GM23338 (cell line): ENCODE measurements around the gene PFDN4. TPM values are rescaled to one million over a fixed set of nuclear protein-coding genes. Genes with fewer than 3 reads are reported as not detected.

Experiments used
- ATAC-seq: fragments of 200-7000 bp; cut with Tn5 transposase; 3 replicates; pipeline ENCODE4 v1.9.1; 2020
- DNase-seq: peaks from one replicate; pipeline ENCODE4 v3.0.0-alpha.2; 2015; ENCODE audit warnings: low spot score
- H2AFZ ChIP-seq: fragments of 200-600 bp; sonication (generic); 2 replicates; pipeline ENCODE4 v1.8.0; 2016; ENCODE audit warnings: antibody characterized with exemption, mild to moderate bottlenecking, moderate library complexity
- H3F3A ChIP-seq: fragments of 200-600 bp; sonication (generic); replicated peaks from 2 replicates; pipeline ENCODE4 v1.8.0; 2017; ENCODE audit warnings: antibody characterized with exemption, mixed run types, low read depth
- H3K27ac ChIP-seq: fragments of 200-600 bp; sonication (generic); 2 replicates; pipeline ENCODE4 v1.6.1; 2016; ENCODE audit warnings: low read depth
- H3K27me3 ChIP-seq: fragments of 200-600 bp; sonication (generic); 2 replicates; pipeline ENCODE4 v1.8.0; 2016; ENCODE audit warnings: mild to moderate bottlenecking, mixed run types, moderate library complexity; ENCODE audit not compliant: insufficient read depth
- H3K36me3 ChIP-seq: fragments of 200-600 bp; sonication (generic); 2 replicates; pipeline ENCODE4 v1.8.0; 2016; ENCODE audit warnings: mild to moderate bottlenecking; ENCODE audit not compliant: insufficient read depth
- H3K4me1 ChIP-seq: fragments of 200-600 bp; sonication (generic); 2 replicates; pipeline ENCODE4 v1.8.0; 2016; ENCODE audit warnings: mild to moderate bottlenecking, moderate library complexity; ENCODE audit not compliant: insufficient read depth
- H3K4me2 ChIP-seq: fragments of 200-600 bp; sonication (generic); 2 replicates; pipeline ENCODE4 v1.7.1; 2017; ENCODE audit warnings: mixed run types
- H3K4me3 ChIP-seq: fragments of 200-600 bp; sonication (generic); 2 replicates; pipeline ENCODE4 v1.6.1; 2016; ENCODE audit warnings: mixed run types
- H3K79me2 ChIP-seq: fragments of 200-600 bp; sonication (generic); replicated peaks from 2 replicates; pipeline ENCODE4 v1.8.0; 2017; ENCODE audit warnings: mild to moderate bottlenecking; ENCODE audit not compliant: insufficient read depth
- H3K9me2 ChIP-seq: fragments of 200-600 bp; sonication (generic); 2 replicates; pipeline ENCODE4 v1.8.0; 2017; ENCODE audit not compliant: insufficient read depth
- H4K20me1 ChIP-seq: fragments of 200-600 bp; sonication (generic); replicated peaks from 2 replicates; pipeline ENCODE4 v1.8.0; 2017; ENCODE audit warnings: mild to moderate bottlenecking; ENCODE audit not compliant: insufficient read depth
- H3K27ac Mint-ChIP-seq: 2 replicates; pipeline ENCODE4 v1.8.0; 2020; ENCODE audit warnings: inconsistent platforms, mild to moderate bottlenecking, moderate library complexity, mixed read lengths
- H3K27me3 Mint-ChIP-seq: 3 replicates; pipeline ENCODE4 v1.8.0; 2022; ENCODE audit warnings: low read depth, mild to moderate bottlenecking, moderate library complexity, mixed read lengths, inconsistent platforms; ENCODE audit not compliant: insufficient read depth, poor library complexity
- H3K36me3 Mint-ChIP-seq: 3 replicates; pipeline ENCODE4 v1.8.0; 2021; ENCODE audit warnings: low read depth, mild to moderate bottlenecking, inconsistent platforms, moderate library complexity, mixed read lengths
- H3K4me1 Mint-ChIP-seq: 3 replicates; pipeline ENCODE4 v1.8.0; 2020; ENCODE audit warnings: mild to moderate bottlenecking, inconsistent platforms, mixed read lengths
- H3K4me3 Mint-ChIP-seq: 3 replicates; pipeline ENCODE4 v1.8.0; 2021; ENCODE audit warnings: moderate library complexity, mild to moderate bottlenecking, inconsistent platforms, mixed read lengths
- H3K9me3 Mint-ChIP-seq: 3 replicates; pipeline ENCODE4 v1.8.0; 2020; ENCODE audit warnings: moderate library complexity, mild to moderate bottlenecking, inconsistent platforms, mixed read lengths
- CREB1 ChIP-seq: fragments of 250-450 bp; sonication (Bioruptor Pico); IDR thresholded peaks from 2 replicates; pipeline ENCODE4 v1.5.0; 2020; ENCODE audit warnings: low read depth, mild to moderate bottlenecking, moderate library complexity
- CTCF ChIP-seq, 2 experiments: fragments of 200-600 bp in 1 of 2; sonication (generic) in 1 of 2; conservative IDR thresholded peaks; 2 replicates each; pipeline versions ENCODE4 v1.5.1 to v1.6.1; 2016 to 2017; ENCODE audit warnings: antibody characterized with exemption in 2 of 2, low read depth in 2 of 2, mild to moderate bottlenecking in 2 of 2, moderate library complexity in 1 of 2
- ETS1 ChIP-seq: IDR thresholded peaks from 2 replicates; pipeline ENCODE4 v1.6.1; 2016; ENCODE audit warnings: antibody characterized with exemption
- EZH2 ChIP-seq: fragments of 200-600 bp; sonication (generic); IDR thresholded peaks from one replicate; pipeline ENCODE4 v1.8.0; 2017; ENCODE audit warnings: antibody characterized with exemption, mild to moderate bottlenecking, low read depth; ENCODE audit not compliant: unreplicated experiment
- EZH2phosphoT487 ChIP-seq: fragments of 200-600 bp; sonication (generic); IDR thresholded peaks from one replicate; pipeline ENCODE4 v1.8.1; 2018; ENCODE audit warnings: antibody characterized with exemption; ENCODE audit not compliant: unreplicated experiment
- JUNB ChIP-seq: IDR thresholded peaks from one replicate; pipeline ENCODE4 v1.6.1; 2016; ENCODE audit warnings: antibody characterized with exemption; ENCODE audit not compliant: unreplicated experiment
- POLR2AphosphoS5 ChIP-seq: IDR thresholded peaks from 2 replicates; pipeline ENCODE4 v1.6.1; 2016; ENCODE audit warnings: antibody characterized with exemption, low read depth
- REST ChIP-seq: IDR thresholded peaks from one replicate; pipeline ENCODE4 v1.6.1; 2018; ENCODE audit warnings: antibody characterized with exemption; ENCODE audit not compliant: unreplicated experiment
- STAT1 ChIP-seq: IDR thresholded peaks from one replicate; pipeline ENCODE4 v1.6.1; 2016; ENCODE audit warnings: antibody characterized with exemption; ENCODE audit not compliant: unreplicated experiment
- ZNF114 ChIP-seq: fragments of 250-450 bp; sonication (Bioruptor Pico); IDR thresholded peaks from 2 replicates; pipeline ENCODE4 v1.5.0; 2020; ENCODE audit warnings: mild to moderate bottlenecking, moderate library complexity
- polyA plus RNA-seq: library from polyadenylated mRNA; unstranded; fragments of >200 nt; fragmentation: Nextera tagmentation; extraction: Ambion mirVana; gene quantifications from 2 replicates; pipeline ENCODE4 v1.2.1, GENCODE V29; 2016
- total RNA-seq: library from RNA; depleted of rRNA; stranded (reverse); fragments of >200 nt; shearing (Covaris generic); gene quantifications from 2 replicates; pipeline ENCODE4 v1.2.3, GENCODE V29; 2014

PFDN4 gene
- total and polyA plus RNA-seq, 2 experiments from 2014 or later: 105 to 477 TPM

- Histone ChIP-seq H3K36me3 (no peaks in the 10 kb centered on the region), H3K27me3 (no peaks in the 10 kb centered on the region), H3K4me2 (no peak overlapping the region), H3F3A (no peaks in the 10 kb centered on the region), H3K4me1 (no peaks in the 10 kb centered on the region), H3K27ac (no peak overlapping the region), H3K9me2 (peaks cover 12% of the 10 kb centered on the region; the same call in 1 of the 2 replicates), H3K79me2 (no peaks in the 10 kb centered on the region), H4K20me1 (no peaks in the 10 kb centered on the region), H2AFZ (no peak overlapping the region), H3K4me3 (no peak overlapping the region)
- no peaks in the 10 kb centered on the region for H3K36me3 Mint-ChIP-seq
- no peaks in the 10 kb centered on the region for H3K9me3 Mint-ChIP-seq
- DNase-seq (no peak), ATAC-seq (no peak)
- peaks cover 2% of the 10 kb centered on the region; the same call in 1 of the 3 replicates for H3K4me1 Mint-ChIP-seq
- no peak for TF ChIP-seq STAT1
- TF ChIP-seq EZH2phosphoT487: no peak
- TF ChIP-seq ZNF114 (CRISPR knock-in tag): no peak
- TF ChIP-seq POLR2AphosphoS5: no peak
- TF ChIP-seq EZH2: no peak
- TF ChIP-seq ETS1: no peak
- TF ChIP-seq CREB1 (CRISPR knock-in tag): no peak
- TF ChIP-seq CTCF (conservative IDR thresholded peaks at IDR 0.05; ENCODE audit: low read depth in 2 of 2): no peak
- H3K4me3 Mint-ChIP-seq: no peak overlapping the region
- H3K27me3 Mint-ChIP-seq: peaks cover 1% of the 10 kb centered on the region
- no peak overlapping the region for H3K27ac Mint-ChIP-seq
These were observed 18.3 kb upstream of the PFDN4 start for GRCh38 chr20:54189630-54190029.

DNA sequence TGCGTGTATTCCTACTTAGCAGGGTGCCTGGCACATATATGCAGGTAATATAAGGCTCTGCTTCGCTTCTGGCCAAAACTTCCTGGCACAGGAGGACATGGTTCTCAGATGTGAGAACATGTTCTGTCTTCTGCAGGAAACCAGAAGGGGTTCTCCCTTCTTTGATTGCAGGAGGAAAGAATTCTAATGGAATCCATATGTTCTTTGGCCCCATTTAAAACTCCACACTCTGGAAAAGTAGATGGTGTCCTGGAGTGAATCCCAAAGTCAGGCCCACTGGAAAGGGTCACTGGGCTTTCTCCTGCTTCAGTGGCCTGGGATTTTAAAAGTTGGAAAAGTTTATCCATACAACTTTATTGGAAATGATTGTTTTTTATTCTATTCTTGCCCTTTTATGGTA is 17.7 kb upstream of the PFDN4 start:
- Histone ChIP-seq H3K4me1 (no peaks in the 10 kb centered on the region), H3K27ac (no peak overlapping the region), H3K27me3 (no peaks in the 10 kb centered on the region), H2AFZ (no peak overlapping the region), H3K36me3 (no peaks in the 10 kb centered on the region), H3K9me2 (peaks cover 12% of the 10 kb centered on the region; the same call in 1 of the 2 replicates), H3K4me2 (no peak overlapping the region), H3K79me2 (no peaks in the 10 kb centered on the region), H3K4me3 (no peak overlapping the region), H4K20me1 (no peaks in the 10 kb centered on the region), H3F3A (no peaks in the 10 kb centered on the region)
- Mint-ChIP-seq H3K27ac (no peak overlapping the region), H3K4me3 (no peak overlapping the region), H3K36me3 (no peaks in the 10 kb centered on the region), H3K27me3 (peaks cover 1% of the 10 kb centered on the region), H3K9me3 (no peaks in the 10 kb centered on the region), H3K4me1 (peaks cover 2% of the 10 kb centered on the region; the same call in 1 of the 3 replicates)
- DNase-seq: no peak
- ATAC-seq: no peak
- TF ChIP-seq POLR2AphosphoS5: no peak
- TF ChIP-seq CREB1 (CRISPR knock-in tag): no peak
- TF ChIP-seq CTCF (conservative IDR thresholded peaks at IDR 0.05; ENCODE audit: low read depth in 2 of 2): no peak
- TF ChIP-seq REST: no peak
- TF ChIP-seq STAT1: no peak
- TF ChIP-seq EZH2phosphoT487: no peak
- TF ChIP-seq JUNB: no peak
- TF ChIP-seq ZNF114 (CRISPR knock-in tag): no peak
